K562 (cell line): Measurements from ENCODE around the gene LHX3. TPM values are rescaled to one million over a fixed set of nuclear protein-coding genes. Genes with fewer than 3 reads are reported as not detected.

Source experiments
- ARID2 ChIP-seq: fragments of 450-650 bp; IDR thresholded peaks from 2 replicates; pipeline ENCODE4 v1.6.1; 2017; ENCODE audit warnings: antibody characterized with exemption, mild to moderate bottlenecking
- ESRRA ChIP-seq: fragments of 450-650 bp; IDR thresholded peaks from 2 replicates; pipeline ENCODE4 v1.6.1; 2014; ENCODE audit warnings: low read depth, mild to moderate bottlenecking, moderate library complexity, borderline replicate concordance
- GTF2E2 ChIP-seq: fragments of 200-800 bp; sonication (Bioruptor generic); IDR thresholded peaks from 2 replicates; pipeline ENCODE4 v1.6.1; 2016; ENCODE audit warnings: missing genetic modification characterization, missing compliant biosample characterization
- HCFC1 ChIP-seq: IDR thresholded peaks from 2 replicates; pipeline ENCODE4 v1.6.1; 2012; ENCODE audit warnings: low read depth, low read length, improper control_type of control experiment
- KLF16 ChIP-seq: IDR thresholded peaks from 2 replicates; pipeline ENCODE4 v1.6.1; 2016; ENCODE audit warnings: antibody characterized with exemption
- MCM3 ChIP-seq: fragments of 450-650 bp; IDR thresholded peaks from 2 replicates; pipeline ENCODE4 v1.6.1; 2016
- PML ChIP-seq: IDR thresholded peaks from 2 replicates; pipeline ENCODE4 v1.6.1; 2012; ENCODE audit warnings: low read length, inconsistent platforms
- SIN3A ChIP-seq, 2 experiments: fragments of 150-350 bp in 1 of 2; IDR thresholded peaks; 2 replicates each; pipeline ENCODE4 v1.6.1; 2011 to 2016; ENCODE audit warnings: borderline replicate concordance in 2 of 2, low read depth in 2 of 2, low read length in 2 of 2, mild to moderate bottlenecking in 2 of 2, moderate library complexity in 2 of 2; ENCODE audit not compliant: control insufficient read depth in 1 of 2
- ZFP30 ChIP-seq: fragments of 250-450 bp; sonication (Bioruptor Pico); IDR thresholded peaks from 2 replicates; pipeline ENCODE4 v1.8.0; 2022; ENCODE audit warnings: moderate library complexity, mild to moderate bottlenecking, inconsistent platforms, borderline replicate concordance
- ZFPM2 ChIP-seq: fragments of 250-450 bp; sonication (Bioruptor Pico); IDR thresholded peaks from 2 replicates; pipeline ENCODE4 v1.5.1; 2022; ENCODE audit warnings: mild to moderate bottlenecking
- ZFX ChIP-seq: sonication (generic); formaldehyde crosslinking; IDR thresholded peaks from 2 replicates; pipeline ENCODE4 v1.8.0; 2022; ENCODE audit warnings: mild to moderate bottlenecking, missing genetic modification reagents, moderate library complexity
- ZNF696 ChIP-seq: fragments of 250-450 bp; sonication (Bioruptor Pico); conservative IDR thresholded peaks from 2 replicates; pipeline ENCODE4 v1.4.0; 2020; ENCODE audit warnings: mild to moderate bottlenecking, moderate library complexity
- polyA plus RNA-seq, 8 experiments: library from polyadenylated mRNA; depleted of rRNA in 4 of 8; stranded (reverse) in 5 of 8; unstranded in 3 of 8; fragments of >200 nt; fragmentation: Nextera tagmentation in 2 of 8; fragmentation: Illumina TruSeq in 1 of 8; extraction: Ambion mirVana in 2 of 8; extraction: Trizol in 1 of 8; gene quantifications; 2 replicates each; pipeline versions ENCODE4 v1.2.1 to v1.2.3, GENCODE V29; 2011 to 2014; ENCODE audit warnings: inconsistent platforms in 1 of 8, missing spikeins in 1 of 8
- total RNA-seq, 7 experiments: library from RNA; depleted of rRNA in 6 of 7; stranded (reverse); fragments of >200 nt in 6 of 7; fragmentation: Illumina TruSeq in 2 of 7; extraction: Trizol in 2 of 7; gene quantifications; 2 replicates each; pipeline versions ENCODE4 v1.2.1 to v1.2.3, GENCODE V29; 2011 to 2021; ENCODE audit warnings: low replicate concordance in 1 of 7
- TF ChIP-seq, protein P1 (sequence below): fragments of 200-800 bp; sonication (Bioruptor generic); IDR thresholded peaks from 2 replicates; pipeline ENCODE4 v1.6.1; 2016; ENCODE audit warnings: missing genetic modification characterization, missing compliant biosample characterization
- TF ChIP-seq, protein P2 (sequence below): sonication (generic); formaldehyde crosslinking; IDR thresholded peaks from 2 replicates; pipeline ENCODE4 v1.8.1; 2022; ENCODE audit warnings: missing genetic modification reagents
- TF ChIP-seq, protein P3 (sequence below): IDR thresholded peaks from 2 replicates; pipeline ENCODE4 v1.6.1; 2016; ENCODE audit warnings: missing genetic modification characterization, missing compliant biosample characterization

Gene LHX3
- total and polyA plus RNA-seq, 9 of the 15 experiments (the other 6 are each of a cell fraction or from before 2014, with no cell fraction given), result 0.09 TPM; not detected in 8

GRCh38 chr9:136237486-136238341 lies 32.8 kb upstream of the LHX3 start (continued):
- TF ChIP-seq, protein P1, sequence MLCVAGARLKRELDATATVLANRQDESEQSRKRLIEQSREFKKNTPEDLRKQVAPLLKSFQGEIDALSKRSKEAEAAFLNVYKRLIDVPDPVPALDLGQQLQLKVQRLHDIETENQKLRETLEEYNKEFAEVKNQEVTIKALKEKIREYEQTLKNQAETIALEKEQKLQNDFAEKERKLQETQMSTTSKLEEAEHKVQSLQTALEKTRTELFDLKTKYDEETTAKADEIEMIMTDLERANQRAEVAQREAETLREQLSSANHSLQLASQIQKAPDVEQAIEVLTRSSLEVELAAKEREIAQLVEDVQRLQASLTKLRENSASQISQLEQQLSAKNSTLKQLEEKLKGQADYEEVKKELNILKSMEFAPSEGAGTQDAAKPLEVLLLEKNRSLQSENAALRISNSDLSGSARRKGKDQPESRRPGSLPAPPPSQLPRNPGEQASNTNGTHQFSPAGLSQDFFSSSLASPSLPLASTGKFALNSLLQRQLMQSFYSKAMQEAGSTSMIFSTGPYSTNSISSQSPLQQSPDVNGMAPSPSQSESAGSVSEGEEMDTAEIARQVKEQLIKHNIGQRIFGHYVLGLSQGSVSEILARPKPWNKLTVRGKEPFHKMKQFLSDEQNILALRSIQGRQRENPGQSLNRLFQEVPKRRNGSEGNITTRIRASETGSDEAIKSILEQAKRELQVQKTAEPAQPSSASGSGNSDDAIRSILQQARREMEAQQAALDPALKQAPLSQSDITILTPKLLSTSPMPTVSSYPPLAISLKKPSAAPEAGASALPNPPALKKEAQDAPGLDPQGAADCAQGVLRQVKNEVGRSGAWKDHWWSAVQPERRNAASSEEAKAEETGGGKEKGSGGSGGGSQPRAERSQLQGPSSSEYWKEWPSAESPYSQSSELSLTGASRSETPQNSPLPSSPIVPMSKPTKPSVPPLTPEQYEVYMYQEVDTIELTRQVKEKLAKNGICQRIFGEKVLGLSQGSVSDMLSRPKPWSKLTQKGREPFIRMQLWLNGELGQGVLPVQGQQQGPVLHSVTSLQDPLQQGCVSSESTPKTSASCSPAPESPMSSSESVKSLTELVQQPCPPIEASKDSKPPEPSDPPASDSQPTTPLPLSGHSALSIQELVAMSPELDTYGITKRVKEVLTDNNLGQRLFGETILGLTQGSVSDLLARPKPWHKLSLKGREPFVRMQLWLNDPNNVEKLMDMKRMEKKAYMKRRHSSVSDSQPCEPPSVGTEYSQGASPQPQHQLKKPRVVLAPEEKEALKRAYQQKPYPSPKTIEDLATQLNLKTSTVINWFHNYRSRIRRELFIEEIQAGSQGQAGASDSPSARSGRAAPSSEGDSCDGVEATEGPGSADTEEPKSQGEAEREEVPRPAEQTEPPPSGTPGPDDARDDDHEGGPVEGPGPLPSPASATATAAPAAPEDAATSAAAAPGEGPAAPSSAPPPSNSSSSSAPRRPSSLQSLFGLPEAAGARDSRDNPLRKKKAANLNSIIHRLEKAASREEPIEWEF (CRISPR knock-in tag), result no peak
- TF ChIP-seq ESRRA, result peak; percentile 81; the same call in 1 of the 2 replicates
- TF ChIP-seq PML, result peak; percentile 85
- no peak for TF ChIP-seq MCM3
- TF ChIP-seq KLF16, result peak; percentile 88
- TF ChIP-seq ZNF696 (CRISPR knock-in tag), result no peak
- TF ChIP-seq HCFC1, result no peak
- TF ChIP-seq GTF2E2, result no peak
- TF ChIP-seq ZFX, result no peak
- TF ChIP-seq SIN3A (IDR thresholded peaks at IDR 0.05; ENCODE audit: borderline replicate concordance in 2 of 2, control insufficient read depth in 1 of 2, low read depth in 2 of 2, low read length in 2 of 2), result no peak
- TF ChIP-seq ZFP30 (CRISPR knock-in tag), result no peak
- no peak for TF ChIP-seq ARID2
- no peak for TF ChIP-seq ZFPM2 (CRISPR knock-in tag)
- TF ChIP-seq, protein P2, sequence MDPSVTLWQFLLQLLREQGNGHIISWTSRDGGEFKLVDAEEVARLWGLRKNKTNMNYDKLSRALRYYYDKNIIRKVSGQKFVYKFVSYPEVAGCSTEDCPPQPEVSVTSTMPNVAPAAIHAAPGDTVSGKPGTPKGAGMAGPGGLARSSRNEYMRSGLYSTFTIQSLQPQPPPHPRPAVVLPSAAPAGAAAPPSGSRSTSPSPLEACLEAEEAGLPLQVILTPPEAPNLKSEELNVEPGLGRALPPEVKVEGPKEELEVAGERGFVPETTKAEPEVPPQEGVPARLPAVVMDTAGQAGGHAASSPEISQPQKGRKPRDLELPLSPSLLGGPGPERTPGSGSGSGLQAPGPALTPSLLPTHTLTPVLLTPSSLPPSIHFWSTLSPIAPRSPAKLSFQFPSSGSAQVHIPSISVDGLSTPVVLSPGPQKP, result no peak
- TF ChIP-seq, protein P3, sequence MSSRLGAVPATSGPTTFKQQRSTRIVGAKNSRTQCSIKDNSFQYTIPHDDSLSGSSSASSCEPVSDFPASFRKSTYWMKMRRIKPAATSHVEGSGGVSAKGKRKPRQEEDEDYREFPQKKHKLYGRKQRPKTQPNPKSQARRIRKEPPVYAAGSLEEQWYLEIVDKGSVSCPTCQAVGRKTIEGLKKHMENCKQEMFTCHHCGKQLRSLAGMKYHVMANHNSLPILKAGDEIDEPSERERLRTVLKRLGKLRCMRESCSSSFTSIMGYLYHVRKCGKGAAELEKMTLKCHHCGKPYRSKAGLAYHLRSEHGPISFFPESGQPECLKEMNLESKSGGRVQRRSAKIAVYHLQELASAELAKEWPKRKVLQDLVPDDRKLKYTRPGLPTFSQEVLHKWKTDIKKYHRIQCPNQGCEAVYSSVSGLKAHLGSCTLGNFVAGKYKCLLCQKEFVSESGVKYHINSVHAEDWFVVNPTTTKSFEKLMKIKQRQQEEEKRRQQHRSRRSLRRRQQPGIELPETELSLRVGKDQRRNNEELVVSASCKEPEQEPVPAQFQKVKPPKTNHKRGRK (tag), result no peak
